ENCODE measurements around the gene KIAA0930.

- no peak for TF ChIP-seq ETS1 (IDR thresholded peaks at IDR 0.05)
- no peak for TF ChIP-seq JUNB (IDR thresholded peaks at IDR 0.05; ENCODE audit: unreplicated experiment)
- TF ChIP-seq EZH2 (IDR thresholded peaks at IDR 0.05; ENCODE audit: low read depth, unreplicated experiment) = no peak
Measured at GRCh38 chr22:45204241-45204640, 36.5 kb downstream of the KIAA0930 start.

Measured in GM23338 (cell line).